Progenitor cell of endocrine pancreas (in vitro differentiated cells): ENCODE data around the gene FNDC1. TPM values are rescaled to one million over a fixed set of nuclear protein-coding genes. Genes with fewer than 3 reads are reported as not detected.

ENCODE experiments used
- DNase-seq: peaks from one replicate; pipeline ENCODE4 v3.0.0; 2021; ENCODE audit warnings: low spot score; ENCODE audit not compliant: unreplicated experiment
- H3K27ac Mint-ChIP-seq: 2 replicates; pipeline ENCODE4 v1.8.0; 2021; ENCODE audit warnings: mild to moderate bottlenecking, moderate library complexity, mixed read lengths
- H3K27me3 Mint-ChIP-seq: 2 replicates; pipeline ENCODE4 v1.8.0; 2021; ENCODE audit warnings: mixed read lengths
- H3K36me3 Mint-ChIP-seq: 2 replicates; pipeline ENCODE4 v1.8.0; 2022; ENCODE audit warnings: mixed read lengths; ENCODE audit not compliant: insufficient read depth
- H3K4me1 Mint-ChIP-seq: 2 replicates; pipeline ENCODE4 v1.8.0; 2021; ENCODE audit warnings: low read depth, mixed read lengths
- H3K4me3 Mint-ChIP-seq: 2 replicates; pipeline ENCODE4 v1.8.0; 2021; ENCODE audit warnings: low read depth, mild to moderate bottlenecking, moderate library complexity, mixed read lengths
- H3K9me3 Mint-ChIP-seq: 2 replicates; pipeline ENCODE4 v1.8.0; 2021; ENCODE audit warnings: low read depth, mixed read lengths
- CTCF ChIP-seq: fragments of 200-600 bp; sonication (generic); IDR thresholded peaks from one replicate; pipeline ENCODE4 v1.5.0; 2021; ENCODE audit warnings: antibody characterized with exemption, mild to moderate bottlenecking; ENCODE audit not compliant: unreplicated experiment
- total RNA-seq: library from RNA; stranded (reverse); gene quantifications from 2 replicates; pipeline ENCODE4 v1.2.1, GENCODE V29; 2021

The FNDC1 gene
- total RNA-seq, 1 donor from 2014 or later = 0.07 TPM

- peaks cover 26% of the 10 kb centered on the region for H3K27me3 Mint-ChIP-seq
- no peaks in the 10 kb centered on the region for H3K9me3 Mint-ChIP-seq
- peaks cover 1% of the 10 kb centered on the region for H3K4me1 Mint-ChIP-seq
- no peak overlapping the region for H3K27ac Mint-ChIP-seq
- DNase-seq = no peak
- no peak overlapping the region for H3K4me3 Mint-ChIP-seq
- no peaks in the 10 kb centered on the region for H3K36me3 Mint-ChIP-seq
- TF ChIP-seq CTCF = no peak
Observed at GRCh38 chr6:159212525-159213280, 43.5 kb downstream of the FNDC1 start.

- no peak for TF ChIP-seq CTCF
- Mint-ChIP-seq H3K4me3 (no peak overlapping the region), H3K27ac (no peak overlapping the region), H3K9me3 (no peaks in the 10 kb centered on the region), H3K27me3 (peaks cover 32% of the 10 kb centered on the region), H3K4me1 (peaks cover 1% of the 10 kb centered on the region), H3K36me3 (no peaks in the 10 kb centered on the region)
- DNase-seq = no peak
Observed at GRCh38 chr6:159213405-159213804, 44.2 kb downstream of the FNDC1 start.

GRCh38 chr6:159214281-159214680 is 45.1 kb downstream of the FNDC1 start:
- H3K9me3 Mint-ChIP-seq = no peaks in the 10 kb centered on the region
- H3K4me3 Mint-ChIP-seq = no peak overlapping the region
- H3K36me3 Mint-ChIP-seq = no peaks in the 10 kb centered on the region
- no peak overlapping the region for H3K27ac Mint-ChIP-seq
- TF ChIP-seq CTCF = no peak
- peaks cover 36% of the 10 kb centered on the region for H3K27me3 Mint-ChIP-seq
- peaks cover 1% of the 10 kb centered on the region for H3K4me1 Mint-ChIP-seq
- DNase-seq = no peak

GRCh38 chr6:159217595-159218275 is 48.5 kb downstream of the FNDC1 start:
- H3K4me1 Mint-ChIP-seq = peaks cover 1% of the 10 kb centered on the region
- H3K4me3 Mint-ChIP-seq = no peak overlapping the region
- peak; percentile 59 for TF ChIP-seq CTCF
- H3K9me3 Mint-ChIP-seq = no peaks in the 10 kb centered on the region
- no peaks in the 10 kb centered on the region for H3K36me3 Mint-ChIP-seq
- H3K27ac Mint-ChIP-seq = no peak overlapping the region
- DNase-seq = no peak
- peaks cover 39% of the 10 kb centered on the region for H3K27me3 Mint-ChIP-seq

- DNase-seq = no peak
- Mint-ChIP-seq H3K4me3 (no peak overlapping the region), H3K27me3 (peaks cover 48% of the 10 kb centered on the region)
Observed at GRCh38 chr6:159220093-159220492, 50.9 kb downstream of the FNDC1 start.

More at GRCh38 chr6:159220093-159220492, 50.9 kb downstream of the FNDC1 start:
- Mint-ChIP-seq H3K36me3 (no peaks in the 10 kb centered on the region), H3K4me1 (no peaks in the 10 kb centered on the region), H3K27ac (no peak overlapping the region), H3K9me3 (no peaks in the 10 kb centered on the region)
- no peak for TF ChIP-seq CTCF
